ENCODE data around the gene MKI67. TPM values are rescaled to one million over a fixed set of nuclear protein-coding genes. Genes with fewer than 3 reads are reported as not detected.

The MKI67 gene
- total and polyA plus RNA-seq, 2 of the 13 experiments (the other 11 are each of a cell fraction or from before 2014, with no cell fraction given) = 6.7 to 22.9 TPM

- CTCF ChIA-PET (ENCODE audit: low intra/inter-chr PET ratio, low total read pairs) = no interaction called here
- H3K79me2 ChIP-seq (ENCODE audit: insufficient read depth, low read length) = no peaks in the 10 kb centered on the region
- H2AFZ ChIP-seq (ENCODE audit: low read length) = no peak overlapping the region
- H3K27ac ChIP-seq (ENCODE audit: extremely low read length, insufficient read depth, low read length) = no peak overlapping the region
- H3K4me3 ChIP-seq (replicated peaks in 1 of 3; ENCODE audit: insufficient read depth in 1 of 3, low read depth in 2 of 3, low read length in 3 of 3) = no peak overlapping the region
- FAIRE-seq = no peak
- peaks cover 2 to 21% of the 10 kb centered on the region in 2 experiments; a peak in 2 of 5 replicates for H3K27me3 ChIP-seq (ENCODE audit: control insufficient read depth in 1 of 2, insufficient read depth in 2 of 2, low read length in 2 of 2)
- DNase-seq (ENCODE audit: low spot score) = no peak
- in situ Hi-C loops (cut with HindIII; ENCODE audit: extremely low pct_ligation_motif_present, low pct_unique_long_range_greater_than_20kb) (no loop called here), intact Hi-C loops (cut with micrococcal nuclease; ENCODE audit: unreplicated experiment) (no loop called here)
- H3K4me1 ChIP-seq (ENCODE audit: insufficient read depth, low read length) = no peaks in the 10 kb centered on the region
- no peaks in the 10 kb centered on the region for H3K36me3 ChIP-seq (replicated peaks in 1 of 2; ENCODE audit: control insufficient read depth in 1 of 2, insufficient read depth in 2 of 2, low read length in 2 of 2)
- no peaks in the 10 kb centered on the region for H3K9me3 ChIP-seq (ENCODE audit: low read length)
- no peak overlapping the region for H3K4me2 ChIP-seq (ENCODE audit: low read depth, low read length)
- POLR2A ChIA-PET = no interaction called here
- H4K20me1 ChIP-seq (ENCODE audit: insufficient read depth, low read length) = no peaks in the 10 kb centered on the region
- ATAC-seq = no peak
- BruUV-seq (replicated peaks) = no TSS peak
- no peak overlapping the region for H3K9ac ChIP-seq (ENCODE audit: insufficient read depth, low read depth, low read length)
- TF ChIP-seq, protein P1, sequence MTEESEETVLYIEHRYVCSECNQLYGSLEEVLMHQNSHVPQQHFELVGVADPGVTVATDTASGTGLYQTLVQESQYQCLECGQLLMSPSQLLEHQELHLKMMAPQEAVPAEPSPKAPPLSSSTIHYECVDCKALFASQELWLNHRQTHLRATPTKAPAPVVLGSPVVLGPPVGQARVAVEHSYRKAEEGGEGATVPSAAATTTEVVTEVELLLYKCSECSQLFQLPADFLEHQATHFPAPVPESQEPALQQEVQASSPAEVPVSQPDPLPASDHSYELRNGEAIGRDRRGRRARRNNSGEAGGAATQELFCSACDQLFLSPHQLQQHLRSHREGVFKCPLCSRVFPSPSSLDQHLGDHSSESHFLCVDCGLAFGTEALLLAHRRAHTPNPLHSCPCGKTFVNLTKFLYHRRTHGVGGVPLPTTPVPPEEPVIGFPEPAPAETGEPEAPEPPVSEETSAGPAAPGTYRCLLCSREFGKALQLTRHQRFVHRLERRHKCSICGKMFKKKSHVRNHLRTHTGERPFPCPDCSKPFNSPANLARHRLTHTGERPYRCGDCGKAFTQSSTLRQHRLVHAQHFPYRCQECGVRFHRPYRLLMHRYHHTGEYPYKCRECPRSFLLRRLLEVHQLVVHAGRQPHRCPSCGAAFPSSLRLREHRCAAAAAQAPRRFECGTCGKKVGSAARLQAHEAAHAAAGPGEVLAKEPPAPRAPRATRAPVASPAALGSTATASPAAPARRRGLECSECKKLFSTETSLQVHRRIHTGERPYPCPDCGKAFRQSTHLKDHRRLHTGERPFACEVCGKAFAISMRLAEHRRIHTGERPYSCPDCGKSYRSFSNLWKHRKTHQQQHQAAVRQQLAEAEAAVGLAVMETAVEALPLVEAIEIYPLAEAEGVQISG (CRISPR knock-in tag; IDR thresholded peaks at IDR 0.05) = no peak
- TF ChIP-seq POLR2AphosphoS5 (IDR thresholded peaks at IDR 0.05; ENCODE audit: low read depth, low read length) = no peak
- TF ChIP-seq SAP130 (CRISPR knock-in tag; IDR thresholded peaks at IDR 0.05; ENCODE audit: low read depth) = no peak
- no peak for TF ChIP-seq ZNF773 (CRISPR knock-in tag; IDR thresholded peaks at IDR 0.05; ENCODE audit: borderline replicate concordance)
- TF ChIP-seq, protein P2, sequence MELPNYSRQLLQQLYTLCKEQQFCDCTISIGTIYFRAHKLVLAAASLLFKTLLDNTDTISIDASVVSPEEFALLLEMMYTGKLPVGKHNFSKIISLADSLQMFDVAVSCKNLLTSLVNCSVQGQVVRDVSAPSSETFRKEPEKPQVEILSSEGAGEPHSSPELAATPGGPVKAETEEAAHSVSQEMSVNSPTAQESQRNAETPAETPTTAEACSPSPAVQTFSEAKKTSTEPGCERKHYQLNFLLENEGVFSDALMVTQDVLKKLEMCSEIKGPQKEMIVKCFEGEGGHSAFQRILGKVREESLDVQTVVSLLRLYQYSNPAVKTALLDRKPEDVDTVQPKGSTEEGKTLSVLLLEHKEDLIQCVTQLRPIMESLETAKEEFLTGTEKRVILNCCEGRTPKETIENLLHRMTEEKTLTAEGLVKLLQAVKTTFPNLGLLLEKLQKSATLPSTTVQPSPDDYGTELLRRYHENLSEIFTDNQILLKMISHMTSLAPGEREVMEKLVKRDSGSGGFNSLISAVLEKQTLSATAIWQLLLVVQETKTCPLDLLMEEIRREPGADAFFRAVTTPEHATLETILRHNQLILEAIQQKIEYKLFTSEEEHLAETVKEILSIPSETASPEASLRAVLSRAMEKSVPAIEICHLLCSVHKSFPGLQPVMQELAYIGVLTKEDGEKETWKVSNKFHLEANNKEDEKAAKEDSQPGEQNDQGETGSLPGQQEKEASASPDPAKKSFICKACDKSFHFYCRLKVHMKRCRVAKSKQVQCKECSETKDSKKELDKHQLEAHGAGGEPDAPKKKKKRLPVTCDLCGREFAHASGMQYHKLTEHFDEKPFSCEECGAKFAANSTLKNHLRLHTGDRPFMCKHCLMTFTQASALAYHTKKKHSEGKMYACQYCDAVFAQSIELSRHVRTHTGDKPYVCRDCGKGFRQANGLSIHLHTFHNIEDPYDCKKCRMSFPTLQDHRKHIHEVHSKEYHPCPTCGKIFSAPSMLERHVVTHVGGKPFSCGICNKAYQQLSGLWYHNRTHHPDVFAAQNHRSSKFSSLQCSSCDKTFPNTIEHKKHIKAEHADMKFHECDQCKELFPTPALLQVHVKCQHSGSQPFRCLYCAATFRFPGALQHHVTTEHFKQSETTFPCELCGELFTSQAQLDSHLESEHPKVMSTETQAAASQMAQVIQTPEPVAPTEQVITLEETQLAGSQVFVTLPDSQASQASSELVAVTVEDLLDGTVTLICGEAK (IDR thresholded peaks at IDR 0.05) = no peak
- TF ChIP-seq, protein P2 (CRISPR knock-in tag; IDR thresholded peaks at IDR 0.05) = no peak
- no peak for TF ChIP-seq HNF1B (CRISPR knock-in tag; IDR thresholded peaks at IDR 0.05)
- TF ChIP-seq ZNF264 (CRISPR knock-in tag; IDR thresholded peaks at IDR 0.05) = no peak
- no peak for TF ChIP-seq TBL1XR1 (IDR thresholded peaks at IDR 0.05; ENCODE audit: borderline replicate concordance, low read length, partially characterized antibody)
- TF ChIP-seq ZNF543 (CRISPR knock-in tag; IDR thresholded peaks at IDR 0.05) = no peak
- no peak for TF ChIP-seq ZNF34 (CRISPR knock-in tag; IDR thresholded peaks at IDR 0.05; ENCODE audit: borderline replicate concordance)
- no peak for TF ChIP-seq YEATS4 (CRISPR knock-in tag; IDR thresholded peaks at IDR 0.05; ENCODE audit: borderline replicate concordance)
- no peak for TF ChIP-seq ZFP1 (CRISPR knock-in tag; IDR thresholded peaks at IDR 0.05)
Observed at GRCh38 chr10:128058750-128059134, 67.5 kb downstream of the MKI67 start.
